ENCODE measurements around the gene PSMC4.

GRCh38 chr19:39971380-39972035 is 543 bp downstream of the PSMC4 start:
- TF ChIP-seq, protein P1, sequence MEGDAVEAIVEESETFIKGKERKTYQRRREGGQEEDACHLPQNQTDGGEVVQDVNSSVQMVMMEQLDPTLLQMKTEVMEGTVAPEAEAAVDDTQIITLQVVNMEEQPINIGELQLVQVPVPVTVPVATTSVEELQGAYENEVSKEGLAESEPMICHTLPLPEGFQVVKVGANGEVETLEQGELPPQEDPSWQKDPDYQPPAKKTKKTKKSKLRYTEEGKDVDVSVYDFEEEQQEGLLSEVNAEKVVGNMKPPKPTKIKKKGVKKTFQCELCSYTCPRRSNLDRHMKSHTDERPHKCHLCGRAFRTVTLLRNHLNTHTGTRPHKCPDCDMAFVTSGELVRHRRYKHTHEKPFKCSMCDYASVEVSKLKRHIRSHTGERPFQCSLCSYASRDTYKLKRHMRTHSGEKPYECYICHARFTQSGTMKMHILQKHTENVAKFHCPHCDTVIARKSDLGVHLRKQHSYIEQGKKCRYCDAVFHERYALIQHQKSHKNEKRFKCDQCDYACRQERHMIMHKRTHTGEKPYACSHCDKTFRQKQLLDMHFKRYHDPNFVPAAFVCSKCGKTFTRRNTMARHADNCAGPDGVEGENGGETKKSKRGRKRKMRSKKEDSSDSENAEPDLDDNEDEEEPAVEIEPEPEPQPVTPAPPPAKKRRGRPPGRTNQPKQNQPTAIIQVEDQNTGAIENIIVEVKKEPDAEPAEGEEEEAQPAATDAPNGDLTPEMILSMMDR (IDR thresholded peaks at IDR 0.05): no peak
- no peak for TF ChIP-seq POLR2A (IDR thresholded peaks at IDR 0.05)
